Amniotic epithelial cell (primary cell): ENCODE measurements around the gene PGAM5.

Experiments used
- DNase-seq: peaks from one replicate; pipeline ENCODE4 v3.0.0-alpha.2; 2010; ENCODE audit warnings: low read depth

Gene PGAM5

GRCh38 chr12:132710405-132711079 is at the start of gene PGAM5:
PGAM5 (plus strand) TSS chr12:132710842; CDS start chr12:132710877, 35 bp downstream.
- DNase-seq = peak; percentile 66

DNA sequence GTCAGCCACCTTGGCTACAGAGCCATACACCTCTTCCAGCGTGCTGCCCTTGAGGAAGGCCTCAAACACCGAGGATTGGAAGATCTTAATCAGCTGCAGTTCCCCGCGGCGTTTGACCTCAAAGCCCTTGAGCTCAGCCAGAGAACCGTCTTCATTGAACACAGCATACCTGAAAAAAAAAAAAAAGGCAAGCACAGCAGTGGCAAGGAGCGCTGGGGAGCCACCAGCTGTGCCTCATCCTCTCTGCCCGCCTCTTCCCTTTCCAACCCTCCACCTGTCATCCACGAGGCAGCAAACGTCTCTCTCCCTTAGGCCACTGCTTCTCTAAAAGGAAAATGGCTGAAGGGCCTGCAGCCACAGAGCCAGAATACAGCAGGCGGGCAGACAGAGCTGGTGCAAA is 49.6 kb upstream of the PGAM5 start:
- DNase-seq = no peak

DNA sequence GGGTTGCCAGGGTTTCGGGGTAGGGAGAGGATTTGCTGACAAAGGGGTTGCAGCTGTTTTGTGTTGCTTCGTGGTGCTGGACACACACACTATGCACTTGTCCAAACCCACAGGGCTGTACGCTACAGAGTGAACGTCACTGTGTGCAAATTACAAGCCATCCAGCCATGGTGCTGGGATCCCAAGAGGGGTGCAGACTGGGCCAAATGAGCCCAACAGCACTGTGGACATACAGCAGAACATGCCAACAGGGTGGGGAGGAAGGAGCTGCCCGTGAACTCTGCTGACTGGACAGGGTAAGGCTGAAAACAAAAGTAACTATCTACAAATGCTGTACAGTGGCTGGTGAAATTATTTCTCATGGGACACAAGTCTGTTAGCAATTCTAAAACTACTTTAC is 48.7 kb upstream of the PGAM5 start:
- DNase-seq = no peak

DNA sequence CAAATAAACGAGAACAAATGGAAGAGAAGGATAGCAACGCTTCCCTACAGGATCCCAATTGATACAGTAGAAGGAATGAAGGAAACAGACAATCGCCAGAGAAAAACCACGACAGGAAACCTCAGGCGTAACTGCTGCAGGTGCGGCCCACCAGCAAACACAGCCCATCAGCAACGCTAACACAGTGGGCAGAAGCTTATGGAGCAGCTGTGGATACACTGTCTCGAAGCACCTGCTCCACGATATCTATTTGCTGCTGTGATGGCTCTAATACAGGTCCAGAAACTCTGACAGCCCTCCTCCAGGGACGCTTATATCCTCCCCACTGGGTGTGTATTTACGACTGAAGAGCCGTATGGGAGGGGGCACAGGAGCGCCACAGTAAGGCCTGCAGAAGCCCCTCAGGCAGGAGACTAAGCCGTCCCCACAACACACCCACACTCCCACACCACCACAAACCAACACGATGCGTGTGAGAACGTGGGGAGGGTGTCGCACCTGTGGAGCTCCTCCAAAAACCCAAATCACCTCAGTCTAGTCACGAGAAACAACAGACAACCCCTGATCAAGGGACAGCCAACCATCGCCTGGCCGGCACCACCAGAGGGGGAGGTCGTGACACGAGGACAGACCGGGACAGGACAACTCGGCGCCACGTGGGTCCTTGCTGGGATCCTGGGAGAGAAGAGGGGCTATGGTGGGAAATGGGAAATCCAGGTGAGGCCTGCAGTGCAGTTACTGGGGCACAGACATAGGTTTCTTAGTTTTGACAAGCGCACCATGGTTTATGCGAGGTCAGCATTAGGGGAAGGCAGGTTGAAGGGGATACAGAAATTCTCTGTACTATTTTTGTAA is 47.5 kb upstream of the PGAM5 start:
- no peak for DNase-seq

DNA sequence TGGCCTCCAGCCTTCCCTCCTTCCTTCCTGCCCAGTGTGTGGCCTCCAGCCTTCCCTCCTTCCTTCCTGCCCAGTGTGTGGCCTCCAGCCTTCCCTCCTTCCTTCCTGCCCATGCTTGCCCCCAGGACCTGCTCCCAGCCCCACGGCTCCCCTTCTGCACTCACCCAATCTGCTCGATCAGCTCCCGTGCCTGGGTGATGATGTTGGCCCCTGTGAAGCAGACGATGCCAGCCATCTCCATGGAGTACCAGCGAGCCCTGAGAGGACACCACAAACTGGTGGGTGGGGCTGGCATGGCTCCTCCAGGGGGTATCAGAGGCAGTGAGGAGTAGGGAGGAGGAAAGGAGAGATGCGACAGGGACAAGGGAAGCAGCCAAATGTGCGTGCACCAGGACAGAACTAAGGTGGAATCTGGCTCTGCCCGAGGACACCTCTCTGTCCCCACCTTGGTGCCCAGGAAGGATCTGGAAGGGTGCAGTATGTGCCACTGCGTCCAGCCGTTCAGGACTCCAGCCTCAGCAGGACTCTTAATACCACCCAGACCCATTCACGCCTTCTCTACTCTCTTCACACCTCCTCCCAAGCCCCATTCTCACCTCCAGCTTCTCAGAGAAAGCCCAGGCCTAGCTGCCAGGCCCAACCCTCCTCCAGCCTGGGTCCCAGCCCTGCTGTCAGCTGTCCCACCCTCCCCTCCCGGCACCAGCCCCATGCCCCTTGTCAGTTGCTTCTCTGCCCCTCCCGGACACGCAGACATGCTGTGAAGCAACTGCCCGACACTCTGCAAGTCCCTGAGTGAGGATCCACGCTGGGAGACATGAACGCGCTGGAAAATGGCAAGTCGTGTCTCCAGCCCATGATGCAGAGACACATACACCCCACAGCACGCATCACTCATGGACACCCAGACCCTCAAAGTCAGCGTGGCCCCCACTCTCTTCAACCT is 46.2 kb upstream of the PGAM5 start:
- no peak for DNase-seq

GRCh38 chr12:132665149-132665491 is 45.5 kb upstream of the PGAM5 start:
- DNase-seq = no peak

DNA sequence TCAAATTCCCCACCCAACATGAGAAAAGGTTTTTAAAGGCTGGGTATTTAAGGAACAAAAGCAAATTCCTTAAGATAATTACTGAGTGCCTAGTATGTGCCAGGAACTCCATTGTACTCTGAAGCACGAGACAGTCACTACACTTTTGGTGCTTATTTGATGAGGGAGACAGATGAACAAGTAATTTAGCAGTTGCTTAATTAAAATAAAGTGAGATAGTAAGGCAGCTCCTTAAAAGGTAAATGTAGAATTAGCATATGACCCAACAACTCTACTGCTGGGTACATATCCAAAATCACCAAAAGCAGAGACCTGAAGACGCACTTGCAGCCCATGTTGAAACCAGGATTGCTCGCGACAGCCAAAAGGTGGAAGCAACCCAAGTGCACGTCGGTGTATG is 44.8 kb upstream of the PGAM5 start:
- no peak for DNase-seq

GRCh38 chr12:132668191-132669088 is 42.2 kb upstream of the PGAM5 start:
- DNase-seq = no peak

GRCh38 chr12:132669166-132669879 is 41.3 kb upstream of the PGAM5 start:
- DNase-seq = no peak

GRCh38 chr12:132672116-132672515 is 38.5 kb upstream of the PGAM5 start:
- no peak for DNase-seq

- no peak for DNase-seq
Measured at GRCh38 chr12:132672678-132673077, 38.0 kb upstream of the PGAM5 start.

DNA sequence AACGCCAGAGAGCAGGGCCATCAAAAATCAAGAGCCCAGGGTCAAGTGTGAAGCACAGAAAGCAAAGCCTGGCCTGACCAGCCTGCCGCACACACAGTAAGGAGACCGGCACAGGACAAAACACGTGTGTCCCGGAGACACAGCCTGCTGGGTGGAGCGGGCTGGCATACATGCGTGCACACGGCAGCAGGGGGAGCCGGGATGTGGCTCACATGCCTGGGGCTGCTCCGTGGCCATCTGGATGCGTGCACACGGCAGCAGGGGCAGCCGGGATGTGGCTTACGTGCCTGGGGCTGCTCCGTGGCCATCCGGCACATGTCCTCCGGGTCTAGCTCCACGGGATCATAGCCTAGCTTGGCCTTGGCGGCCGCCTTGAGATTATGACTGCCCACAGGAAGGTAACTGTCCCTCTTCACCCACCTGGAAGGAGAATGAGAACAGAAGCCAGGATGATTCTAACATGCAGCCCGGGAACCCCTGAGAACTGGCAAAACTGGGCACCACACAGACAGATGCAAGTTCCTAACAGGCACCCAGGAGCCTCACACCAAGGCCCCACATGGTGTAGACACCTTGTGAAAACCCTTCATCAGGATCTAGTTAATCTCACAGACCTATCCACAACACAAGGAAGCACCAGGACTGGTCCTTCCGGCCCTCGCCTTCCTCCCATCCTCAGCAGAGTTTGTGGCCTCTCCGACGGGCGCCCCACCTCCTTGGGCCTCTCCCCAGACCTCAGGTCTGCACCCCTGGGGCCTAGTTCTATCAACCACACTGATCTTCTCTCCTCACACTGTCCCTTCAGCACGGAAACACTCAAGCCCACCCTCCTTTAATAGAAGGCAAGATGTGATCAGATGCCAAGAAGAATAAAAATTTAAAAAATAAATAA is 37.1 kb upstream of the PGAM5 start:
- no peak for DNase-seq

- DNase-seq = no peak
Measured at GRCh38 chr12:132674561-132674960, 36.1 kb upstream of the PGAM5 start.

DNA sequence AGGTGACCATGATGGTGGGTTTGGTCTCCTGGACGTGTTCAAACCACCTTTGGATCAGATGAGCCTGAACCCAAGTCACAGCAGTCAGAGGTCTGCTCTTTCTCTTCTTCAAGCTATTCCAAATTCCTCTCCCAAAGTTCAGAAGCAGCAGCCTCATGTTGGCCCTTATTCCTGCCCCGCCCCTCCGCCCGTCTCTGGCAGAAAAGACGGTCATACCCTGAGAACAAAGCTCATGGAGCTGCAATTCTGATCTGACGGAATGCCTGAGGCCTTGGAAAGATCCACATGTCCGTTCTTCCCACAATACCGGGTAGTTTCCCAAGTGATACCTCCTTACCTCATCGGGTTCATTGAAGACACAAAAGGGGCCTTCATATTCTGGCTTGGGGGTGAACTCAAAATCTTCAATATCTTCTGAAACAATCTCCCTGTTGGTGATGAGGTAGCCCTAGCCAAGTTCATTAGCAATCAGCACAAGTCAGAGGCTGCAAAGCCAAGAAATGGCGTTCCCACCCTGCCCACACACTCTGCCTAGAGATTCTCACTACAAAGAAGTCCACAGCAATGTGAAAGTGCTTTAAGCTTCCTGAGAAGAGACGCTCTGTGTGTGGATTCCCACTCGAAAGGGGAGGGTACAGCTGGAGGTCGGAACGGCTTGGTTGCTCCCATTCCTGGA is 34.7 kb upstream of the PGAM5 start:
- DNase-seq = no peak

DNA sequence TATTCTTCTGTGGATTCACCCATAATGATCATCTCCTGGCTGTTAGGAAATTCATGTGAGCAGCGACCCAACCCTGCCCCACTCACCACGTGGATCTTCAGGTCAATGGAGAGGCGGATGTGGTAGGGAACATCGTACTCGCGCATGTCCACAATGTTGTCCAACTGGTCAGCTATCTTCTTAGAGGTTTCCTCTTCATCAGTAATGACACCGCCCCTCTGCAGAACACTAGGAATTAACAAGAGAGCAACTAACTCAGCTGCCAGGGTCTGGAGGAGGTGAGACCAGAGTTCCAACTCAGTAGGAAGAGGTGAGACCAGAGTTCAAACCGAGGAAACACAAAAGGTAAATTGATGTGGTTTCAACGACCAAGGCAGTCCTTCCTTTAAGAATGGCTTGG is 33.1 kb upstream of the PGAM5 start:
- DNase-seq = no peak

DNA sequence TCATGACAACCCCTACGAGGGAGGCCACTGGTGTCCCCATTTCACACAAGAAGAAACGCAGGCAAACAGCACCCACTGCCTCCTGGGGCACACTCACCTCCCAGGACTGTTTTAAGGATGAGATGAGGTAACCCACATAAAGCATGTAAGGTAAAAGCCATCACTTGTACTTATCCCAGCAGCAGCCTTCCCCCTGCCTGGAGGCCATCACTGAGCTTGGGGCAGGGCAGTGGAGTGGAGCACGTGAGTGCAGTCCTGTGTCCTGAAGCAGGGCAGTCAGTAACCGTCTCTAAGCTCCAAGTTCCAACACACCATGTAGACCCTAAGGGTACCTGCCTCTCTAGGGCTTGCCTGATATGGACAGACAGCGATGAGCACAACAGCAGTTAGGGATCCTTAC is 25.2 kb upstream of the PGAM5 start:
- no peak for DNase-seq

- no peak for DNase-seq
Measured at GRCh38 chr12:132686825-132687210, 23.8 kb upstream of the PGAM5 start.

- DNase-seq = peak; percentile 89
Measured at GRCh38 chr12:132687211-132688164, 23.2 kb upstream of the PGAM5 start, which contains the start of the genes POLE and PXMP2. POLE (minus strand) TSS chr12:132687342; CDS start chr12:132687315, 27 bp downstream. PXMP2 (plus strand) TSS chr12:132687587; CDS start chr12:132687671, 84 bp downstream.
